Measurements from ENCODE around the gene SPRED1. TPM values are rescaled to one million over a fixed set of nuclear protein-coding genes. Genes with fewer than 3 reads are reported as not detected.

The SPRED1 gene
- total and polyA plus RNA-seq, 10 of the 15 experiments (the other 5 are each of a cell fraction or from before 2014, with no cell fraction given), result 0.08 to 2.6 (median 0.22) TPM

- 17% methylated on average over 2 of the region's 2 CpGs for WGBS (ENCODE audit: insufficient coverage, insufficient replicate concordance, low lambda C conversion rate, missing lambda C conversion rate)
- POLR2A ChIA-PET, result no interaction called here
- intact Hi-C loops (cut with micrococcal nuclease; ENCODE audit: unreplicated experiment), result no loop called here
Measured at GRCh38 chr15:38367476-38367875, 114.8 kb downstream of the SPRED1 start.

More at GRCh38 chr15:38367476-38367875, 114.8 kb downstream of the SPRED1 start:
- Histone ChIP-seq H3K27me3 (replicated peaks in 1 of 2; ENCODE audit: control insufficient read depth in 2 of 2, insufficient read depth in 2 of 2, low read length in 1 of 2) (no peaks in the 10 kb centered on the region), H3K36me3 (ENCODE audit: control insufficient read depth in 2 of 2, insufficient read depth in 2 of 2, low read length in 1 of 2) (no peaks in the 10 kb centered on the region), H4K20me1 (ENCODE audit: control insufficient read depth, insufficient read depth) (no peaks in the 10 kb centered on the region), H3K9me3 (replicated peaks; ENCODE audit: control insufficient read depth, insufficient read depth, low read length) (no peaks in the 10 kb centered on the region), H3K9ac (ENCODE audit: control insufficient read depth, insufficient read depth, low read length) (no peak overlapping the region), H3K4me2 (ENCODE audit: control insufficient read depth, insufficient read depth) (no peak overlapping the region), H3K4me1 (ENCODE audit: control insufficient read depth, insufficient read depth, low read length) (no peaks in the 10 kb centered on the region), H3K27ac (ENCODE audit: control insufficient read depth, insufficient read depth) (no peak overlapping the region), H2AFZ (ENCODE audit: control insufficient read depth, low read depth, low read length) (no peak overlapping the region), H3K79me2 (ENCODE audit: control insufficient read depth, insufficient read depth, low read length) (no peaks in the 10 kb centered on the region), H3K4me3 (no peak overlapping the region)
- ATAC-seq, result no peak
- ChIA-PET SMC1A (ENCODE audit: uncharacterized antibody, unreplicated experiment) (interaction anchor here (1.7 kb wide), 1 partner anchor 16 kb away, joined by 6 read pairs; no protein-coding TSS in a partner anchor), CTCF (no interaction called here), RAD21 (ENCODE audit: unreplicated experiment) (no interaction called here)
- FAIRE-seq, result no peak
- in situ Hi-C loops (cut with MboI), result no loop called here
- no TSS peak for BruUV-seq (replicated peaks)
- DNase-seq (ENCODE audit: low read depth, low spot score), result no peak
- TF ChIP-seq MYB (IDR thresholded peaks at IDR 0.05; ENCODE audit: borderline replicate concordance, low read depth, low read length) (no peak), SIN3A (IDR thresholded peaks at IDR 0.05; ENCODE audit: low read depth, low read length) (no peak), CEBPZ (IDR thresholded peaks at IDR 0.05; ENCODE audit: low read depth, low read length) (no peak), JUNB (IDR thresholded peaks at IDR 0.05) (no peak), NFYB (IDR thresholded peaks at IDR 0.05; ENCODE audit: insufficient read depth, low read depth, low read length) (no peak), NFXL1 (IDR thresholded peaks at IDR 0.05; ENCODE audit: borderline replicate concordance) (no peak), POLR2AphosphoS2 (IDR thresholded peaks at IDR 0.05; ENCODE audit: low read depth, low read length) (no peak), USF2 (IDR thresholded peaks at IDR 0.05; ENCODE audit: borderline replicate concordance, low read depth, low read length) (no peak), SKIL (IDR thresholded peaks at IDR 0.05; ENCODE audit: low read depth, poor library complexity, severe bottlenecking) (no peak), NBN (IDR thresholded peaks at IDR 0.05) (no peak)
- TF ChIP-seq, protein P1, sequence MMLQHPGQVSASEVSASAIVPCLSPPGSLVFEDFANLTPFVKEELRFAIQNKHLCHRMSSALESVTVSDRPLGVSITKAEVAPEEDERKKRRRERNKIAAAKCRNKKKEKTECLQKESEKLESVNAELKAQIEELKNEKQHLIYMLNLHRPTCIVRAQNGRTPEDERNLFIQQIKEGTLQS (IDR thresholded peaks at IDR 0.05; ENCODE audit: borderline replicate concordance, extremely low read depth, low read depth, low read length), result no peak
